ENCODE data around the gene NTSR1. TPM values are rescaled to one million over a fixed set of nuclear protein-coding genes. Genes with fewer than 3 reads are reported as not detected.
A peak's percentile ranks its signal among the peaks of the same experiment; 100 is the strongest.

Gene NTSR1
- total and polyA plus RNA-seq, 2 of the 13 experiments (the other 11 are each of a cell fraction or from before 2014, with no cell fraction given), result 0.09 to 0.12 TPM

- H2AFZ ChIP-seq (ENCODE audit: low read length), result no peak overlapping the region
- H3K4me2 ChIP-seq (ENCODE audit: low read depth, low read length), result no peak overlapping the region
- intact Hi-C loops (cut with micrococcal nuclease; ENCODE audit: unreplicated experiment), result no loop called here
- 27% methylated on average over 16 of the region's 16 CpGs for WGBS (ENCODE audit: low lambda C conversion rate)
- H3K4me3 ChIP-seq (replicated peaks in 1 of 3; ENCODE audit: insufficient read depth in 1 of 3, low read depth in 2 of 3, low read length in 3 of 3), result no peak overlapping the region
- DNase-seq (ENCODE audit: low spot score) (no peak), FAIRE-seq (no peak), ATAC-seq (no peak)
- H3K36me3 ChIP-seq (replicated peaks in 1 of 2; ENCODE audit: control insufficient read depth in 1 of 2, insufficient read depth in 2 of 2, low read length in 2 of 2), result no peaks in the 10 kb centered on the region
- H3K27ac ChIP-seq (ENCODE audit: extremely low read length, insufficient read depth, low read length), result no peak overlapping the region
- no peaks in the 10 kb centered on the region; the same call in 1 of the 2 replicates for H4K20me1 ChIP-seq (ENCODE audit: insufficient read depth, low read length)
- CTCF ChIA-PET (ENCODE audit: low intra/inter-chr PET ratio, low total read pairs), result no interaction called here
- H3K79me2 ChIP-seq (ENCODE audit: insufficient read depth, low read length), result no peaks in the 10 kb centered on the region
- in situ Hi-C loops (cut with HindIII; ENCODE audit: extremely low pct_ligation_motif_present, low pct_unique_long_range_greater_than_20kb), result no loop called here
- H3K9me3 ChIP-seq (ENCODE audit: low read length), result no peaks in the 10 kb centered on the region
- no peak overlapping the region for H3K9ac ChIP-seq (ENCODE audit: insufficient read depth, low read depth, low read length)
- peaks cover 1% of the 10 kb centered on the region for H3K4me1 ChIP-seq (ENCODE audit: insufficient read depth, low read length)
- TF ChIP-seq MAFK (conservative IDR thresholded peaks at IDR 0.05 in 1 of 2, IDR thresholded peaks at IDR 0.05 in 1 of 2; ENCODE audit: low read length in 2 of 2) (peak in 1 of 2 experiments; percentile 33; a peak in 1 of 4 replicates), MNT (IDR thresholded peaks at IDR 0.05) (0 out of 2 replicates have a peak, but pooled peaks have one; percentile 11), PPARG (CRISPR knock-in tag; conservative IDR thresholded peaks at IDR 0.05) (no peak)
- peaks cover 18 to 70% of the 10 kb centered on the region in 2 experiments for H3K27me3 ChIP-seq (ENCODE audit: control insufficient read depth in 1 of 2, insufficient read depth in 2 of 2, low read length in 2 of 2)
- BruUV-seq (replicated peaks), result no TSS peak
- POLR2A ChIA-PET, result no interaction called here
Measured at GRCh38 chr20:62758226-62758912, 49.7 kb downstream of the NTSR1 start.

GRCh38 chr20:62759981-62760431 lies 51.4 kb downstream of the NTSR1 start:
- no peak overlapping the region for H3K4me2 ChIP-seq (ENCODE audit: low read depth, low read length)
- ATAC-seq (no peak), DNase-seq (ENCODE audit: low spot score) (no peak), FAIRE-seq (no peak)
- WGBS (ENCODE audit: low lambda C conversion rate), result 54% methylated on average over 20 of the region's 20 CpGs
- BruUV-seq (replicated peaks), result no TSS peak
- intact Hi-C loops (cut with micrococcal nuclease; ENCODE audit: unreplicated experiment), result no loop called here
- no peak overlapping the region for H3K4me3 ChIP-seq (replicated peaks in 1 of 3; ENCODE audit: insufficient read depth in 1 of 3, low read depth in 2 of 3, low read length in 3 of 3)
- no peaks in the 10 kb centered on the region; the same call in 1 of the 2 replicates for H4K20me1 ChIP-seq (ENCODE audit: insufficient read depth, low read length)
- ChIA-PET POLR2A (no interaction called here), CTCF (ENCODE audit: low intra/inter-chr PET ratio, low total read pairs) (no interaction called here)
- H3K36me3 ChIP-seq (replicated peaks in 1 of 2; ENCODE audit: control insufficient read depth in 1 of 2, insufficient read depth in 2 of 2, low read length in 2 of 2), result no peaks in the 10 kb centered on the region
- H3K27me3 ChIP-seq (ENCODE audit: control insufficient read depth in 1 of 2, insufficient read depth in 2 of 2, low read length in 2 of 2), result peaks cover 21 to 72% of the 10 kb centered on the region in 2 experiments
- no peak overlapping the region for H3K9ac ChIP-seq (ENCODE audit: insufficient read depth, low read depth, low read length)
- in situ Hi-C loops (cut with HindIII; ENCODE audit: extremely low pct_ligation_motif_present, low pct_unique_long_range_greater_than_20kb), result no loop called here
- no peak overlapping the region for H3K27ac ChIP-seq (ENCODE audit: extremely low read length, insufficient read depth, low read length)
- TF ChIP-seq ZBTB33 (CRISPR knock-in tag; IDR thresholded peaks at IDR 0.05) (0 out of 2 replicates have a peak, but pooled peaks have one; percentile 27), BCL3 (CRISPR knock-in tag; IDR thresholded peaks at IDR 0.05) (no peak), ZNF768 (CRISPR knock-in tag; IDR thresholded peaks at IDR 0.05) (peak; percentile 13; the same call in 1 of the 2 replicates)
- H3K79me2 ChIP-seq (ENCODE audit: insufficient read depth, low read length), result no peaks in the 10 kb centered on the region
- H3K9me3 ChIP-seq (ENCODE audit: low read length), result no peaks in the 10 kb centered on the region
- no peaks in the 10 kb centered on the region for H3K4me1 ChIP-seq (ENCODE audit: insufficient read depth, low read length)
- H2AFZ ChIP-seq (ENCODE audit: low read length), result no peak overlapping the region
